ENCODE measurements around the gene CCNT1. TPM values are rescaled to one million over a fixed set of nuclear protein-coding genes. Genes with fewer than 3 reads are reported as not detected.
"Not testable (repeated sequence)": the region's sequence is repeated elsewhere in the genome, so short reads cannot be mapped to it uniquely, and the experiment has no call there.

Gene CCNT1
- total RNA-seq, 1 experiment from 2014 or later, result 16.7 TPM

DNA sequence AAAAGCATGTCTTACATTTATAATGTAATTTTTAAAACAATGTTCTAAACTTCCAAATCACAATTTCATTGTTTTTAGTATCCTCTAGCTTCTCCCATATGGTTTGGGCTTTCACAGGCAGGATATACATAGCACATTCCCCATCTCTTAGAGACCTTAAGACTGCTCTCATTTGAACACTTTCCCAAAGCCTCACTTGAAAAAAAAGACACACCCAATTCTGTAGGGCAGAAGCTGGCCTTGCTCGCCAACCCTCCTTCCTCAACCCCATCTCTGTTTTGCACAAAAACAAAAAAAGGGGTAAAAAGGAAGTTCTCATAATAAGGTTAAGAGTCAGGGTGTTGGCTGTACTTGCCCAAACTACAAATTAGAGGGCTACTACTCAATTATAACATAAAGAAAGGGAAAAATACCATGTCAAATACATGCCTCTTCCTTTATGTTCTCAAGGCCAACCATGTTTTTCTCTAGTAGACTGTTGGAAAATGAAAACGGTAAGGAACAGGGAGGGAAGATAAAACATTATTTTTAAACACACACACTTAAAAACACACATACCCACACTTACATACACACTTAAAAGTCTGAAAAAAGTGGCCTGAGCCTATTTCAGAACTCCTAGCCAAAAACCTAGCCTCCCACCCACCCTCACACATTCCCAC lies 24.6 kb downstream of the CCNT1 start:
- DNase-seq (ENCODE audit: low spot score), result no peak

DNA sequence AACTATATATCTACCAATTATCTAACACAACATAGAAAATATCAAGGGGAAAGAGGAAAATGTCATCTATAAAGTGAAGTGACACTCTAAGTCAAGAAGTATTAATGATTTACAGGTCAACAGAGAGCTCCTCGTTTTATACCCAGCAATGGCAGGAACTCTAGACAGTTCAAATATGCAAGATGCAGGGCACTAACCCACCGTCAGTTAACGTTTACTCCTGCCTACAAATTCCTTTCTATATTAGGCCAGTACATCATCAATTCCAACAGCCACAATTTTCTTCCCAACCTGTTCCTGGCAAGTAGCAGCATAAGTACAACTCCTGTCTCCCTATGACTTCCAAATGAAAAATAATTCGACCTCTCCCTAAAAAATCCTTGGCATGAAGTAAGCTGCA lies 25.5 kb downstream of the CCNT1 start:
- no peak for DNase-seq (ENCODE audit: low spot score)

DNA sequence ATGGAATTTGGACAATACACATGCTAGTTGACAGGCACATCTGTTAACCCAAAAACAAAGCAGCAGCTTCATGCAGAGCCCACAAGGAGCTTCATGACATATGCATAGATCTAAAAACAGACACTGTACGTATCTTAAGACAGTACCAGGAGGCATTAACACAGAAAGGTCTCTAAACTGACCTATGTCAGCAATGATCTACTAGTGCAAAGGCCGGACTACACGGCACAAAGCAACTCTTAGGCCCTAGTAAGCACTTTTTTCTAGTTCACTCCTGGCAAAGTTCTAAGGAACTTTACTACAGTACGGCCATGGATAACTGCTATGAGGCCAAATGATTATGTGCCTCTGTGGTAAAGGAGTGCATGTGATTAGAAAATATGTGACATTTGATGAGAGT lies 26.1 kb downstream of the CCNT1 start:
- no peak for DNase-seq (ENCODE audit: low spot score)

GRCh38 chr12:48688836-48689235 lies 27.7 kb downstream of the CCNT1 start:
- no peak for DNase-seq (ENCODE audit: low spot score)

DNA sequence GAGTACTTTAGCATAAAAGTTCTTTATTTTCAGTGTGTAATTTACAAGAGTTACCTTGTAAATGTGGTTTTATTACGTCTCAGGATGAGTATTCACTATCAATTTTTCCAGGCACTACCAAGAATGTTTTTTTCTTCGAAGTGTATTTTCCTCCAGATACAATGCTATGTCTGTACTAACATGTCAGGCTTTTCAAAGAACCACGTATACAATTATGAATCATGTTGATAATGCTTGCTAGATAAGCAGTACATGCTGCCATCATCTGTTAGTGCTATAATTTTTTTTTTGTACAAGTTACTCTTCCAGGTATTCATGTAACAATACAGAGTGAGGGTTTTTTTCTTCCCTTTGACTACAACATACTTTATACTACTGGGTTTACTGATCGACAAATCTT lies 28.9 kb downstream of the CCNT1 start:
- no peak for DNase-seq (ENCODE audit: low spot score)

GRCh38 chr12:48686615-48687334 lies 29.7 kb downstream of the CCNT1 start:
- DNase-seq (ENCODE audit: low spot score), result no peak

- no peak for DNase-seq (ENCODE audit: low spot score)
These were observed 30.4 kb downstream of the CCNT1 start for GRCh38 chr12:48686037-48686595.

- DNase-seq (ENCODE audit: low spot score), result no peak
These were observed 33.0 kb downstream of the CCNT1 start for GRCh38 chr12:48683534-48683933.

GRCh38 chr12:48682927-48683326 lies 33.6 kb downstream of the CCNT1 start:
- DNase-seq (ENCODE audit: low spot score), result peak; percentile 6

GRCh38 chr12:48682533-48682905 lies 34.0 kb downstream of the CCNT1 start:
- DNase-seq (ENCODE audit: low spot score), result not testable (repeated sequence)

- peak; percentile 99 for DNase-seq (ENCODE audit: low spot score)
These were observed 34.6 kb downstream of the CCNT1 start, which contains the start of gene KANSL2 for GRCh38 chr12:48681710-48682532. Gene KANSL2, minus strand, starts transcription at chr12:48682238. Its CDS starts 606 bp downstream, at chr12:48681632.

DNA sequence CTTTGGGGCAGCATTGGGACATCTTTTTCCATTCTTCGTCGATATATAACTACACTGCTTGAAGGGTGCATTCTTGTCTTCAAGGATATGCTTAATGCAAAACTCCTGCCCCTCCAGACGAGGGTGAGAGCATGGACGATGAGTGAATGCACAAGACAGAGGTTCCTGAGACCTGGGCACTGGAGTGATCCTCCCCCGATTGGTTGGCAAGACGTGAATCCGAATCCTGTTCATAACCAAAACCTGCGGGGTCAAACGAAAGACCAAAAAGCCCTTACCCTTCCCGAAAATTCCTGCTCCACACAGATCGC lies 35.2 kb downstream of the CCNT1 start:
- DNase-seq (ENCODE audit: low spot score), result no peak

- DNase-seq (ENCODE audit: low spot score), result no peak
These were observed 35.6 kb downstream of the CCNT1 start for GRCh38 chr12:48680861-48681260.

DNA sequence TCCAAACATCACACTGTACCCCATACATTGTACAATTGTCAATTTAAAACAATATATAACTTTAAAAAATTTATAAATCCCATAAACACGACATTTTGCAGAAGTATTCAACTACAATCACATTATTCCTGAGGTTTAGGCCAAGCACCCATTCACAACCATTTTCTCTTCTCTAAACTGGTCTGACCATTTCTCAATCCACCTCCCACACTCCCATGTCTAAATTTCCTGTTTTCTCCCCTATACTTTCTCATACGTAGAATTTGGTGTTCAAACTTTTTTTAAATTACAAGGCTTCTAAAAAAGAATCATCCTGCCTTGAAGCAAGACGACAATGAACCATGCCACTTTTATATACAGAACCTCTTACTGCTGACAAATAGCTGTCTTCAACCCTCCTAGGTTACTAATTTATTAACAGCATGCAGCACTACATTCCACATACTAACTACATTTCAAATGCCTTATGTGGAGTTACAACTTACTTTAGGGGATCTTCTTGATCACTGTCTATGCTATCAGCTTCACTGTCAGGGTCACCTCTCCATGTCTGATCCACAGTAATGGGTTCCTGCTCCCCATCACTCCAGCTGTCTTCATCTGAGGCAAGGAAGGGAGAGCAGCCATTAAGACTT lies 37.8 kb downstream of the CCNT1 start:
- DNase-seq (ENCODE audit: low spot score), result no peak

- DNase-seq (ENCODE audit: low spot score), result no peak
These were observed 45.2 kb downstream of the CCNT1 start for GRCh38 chr12:48671231-48671856.

DNA sequence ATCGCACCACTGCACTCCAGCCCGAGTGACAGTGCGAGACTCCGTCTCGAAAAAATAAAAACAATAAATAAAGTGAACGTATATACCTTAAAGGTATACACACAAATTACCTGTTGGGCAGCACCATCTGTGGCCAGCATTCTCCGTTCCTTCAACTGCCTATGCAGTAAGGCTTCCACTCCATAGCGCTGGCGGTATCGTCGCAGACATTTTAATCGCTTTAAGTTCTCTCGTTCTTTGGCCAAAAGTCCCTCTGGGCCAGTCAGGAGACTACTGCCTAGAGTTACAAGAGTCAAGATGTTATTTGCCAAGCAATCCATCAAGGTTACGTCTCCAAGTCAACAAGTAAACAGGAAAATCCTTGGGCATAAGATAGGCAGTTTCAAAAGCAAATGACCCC lies 47.5 kb downstream of the CCNT1 start:
- DNase-seq (ENCODE audit: low spot score), result no peak

DNA sequence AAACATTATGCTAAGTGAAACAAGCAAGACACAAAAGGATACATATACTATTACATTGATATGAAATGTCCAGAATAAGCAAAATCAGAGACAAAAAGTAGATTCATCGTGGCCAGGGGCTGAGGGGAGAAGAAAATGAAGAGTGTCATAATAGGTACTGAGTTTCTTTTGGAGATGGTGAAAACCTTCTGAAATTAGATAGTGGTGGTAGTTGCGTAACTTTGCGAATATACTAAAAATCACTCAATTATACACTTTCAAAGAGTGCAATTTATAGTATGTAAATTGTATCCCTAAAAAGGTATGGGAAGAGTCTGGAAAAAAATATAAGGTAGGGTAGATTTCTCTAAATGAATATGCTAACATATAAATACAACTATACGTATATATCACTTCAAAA lies 56.6 kb downstream of the CCNT1 start:
- no peak for DNase-seq (ENCODE audit: low spot score)

GRCh38 chr12:48651681-48652080 lies 64.8 kb downstream of the CCNT1 start:
- no peak for DNase-seq (ENCODE audit: low spot score)

DNA sequence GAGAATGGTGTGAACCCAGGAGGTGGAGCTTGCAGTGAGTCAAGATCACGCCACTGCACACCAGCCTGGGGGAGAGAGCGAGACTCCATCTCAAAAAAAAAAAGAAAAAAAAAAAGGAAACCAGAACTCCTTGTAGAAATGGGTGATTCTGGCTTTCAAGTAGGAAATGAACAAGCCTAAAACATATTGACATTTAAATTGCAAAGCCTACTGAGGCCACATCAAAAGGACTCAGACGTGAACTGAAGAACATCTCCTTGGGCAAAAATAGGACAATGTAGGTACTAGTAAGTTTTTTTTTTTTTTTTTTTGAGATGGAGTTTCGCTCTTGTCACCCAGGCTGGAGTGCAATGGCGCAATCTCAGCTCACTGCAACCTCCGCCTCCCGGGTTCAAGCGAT lies 71.2 kb downstream of the CCNT1 start:
- not testable (repeated sequence) for DNase-seq (ENCODE audit: low spot score)

GRCh38 chr12:48643011-48643410 lies 73.5 kb downstream of the CCNT1 start:
- DNase-seq (ENCODE audit: low spot score), result no peak

Data from HT-29 (cell line).